HEK293 (cell line): ENCODE data around the gene C1orf174.

ENCODE experiments used
- SP3 ChIP-seq: fragments of 450-650 bp; formaldehyde crosslinking; IDR thresholded peaks from 2 replicates; pipeline ENCODE4 v1.5.1; 2016; ENCODE audit warnings: missing biosample characterization, missing genetic modification characterization
- YY1 ChIP-seq: fragments of 450-650 bp; formaldehyde crosslinking; IDR thresholded peaks from 2 replicates; pipeline ENCODE4 v1.5.1; 2018; ENCODE audit warnings: missing biosample characterization, missing genetic modification characterization
- ZEB2 ChIP-seq: fragments of 450-650 bp; formaldehyde crosslinking; IDR thresholded peaks from 2 replicates; pipeline ENCODE4 v1.5.1; 2016; ENCODE audit warnings: missing biosample characterization, missing genetic modification characterization
- ZNF501 ChIP-seq: fragments of 450-650 bp; formaldehyde crosslinking; IDR thresholded peaks from 2 replicates; pipeline ENCODE4 v1.5.1; 2016; ENCODE audit warnings: missing biosample characterization, missing genetic modification characterization
- TF ChIP-seq, protein P1 (sequence below): fragments of 450-650 bp; formaldehyde crosslinking; IDR thresholded peaks from 2 replicates; pipeline ENCODE4 v1.5.1; 2016; ENCODE audit warnings: missing biosample characterization, missing genetic modification characterization
- TF ChIP-seq, protein P2 (sequence below): fragments of 450-650 bp; formaldehyde crosslinking; IDR thresholded peaks from 2 replicates; pipeline ENCODE4 v1.5.1; 2017; ENCODE audit warnings: missing biosample characterization, mild to moderate bottlenecking, missing genetic modification characterization, moderate library complexity

DNA sequence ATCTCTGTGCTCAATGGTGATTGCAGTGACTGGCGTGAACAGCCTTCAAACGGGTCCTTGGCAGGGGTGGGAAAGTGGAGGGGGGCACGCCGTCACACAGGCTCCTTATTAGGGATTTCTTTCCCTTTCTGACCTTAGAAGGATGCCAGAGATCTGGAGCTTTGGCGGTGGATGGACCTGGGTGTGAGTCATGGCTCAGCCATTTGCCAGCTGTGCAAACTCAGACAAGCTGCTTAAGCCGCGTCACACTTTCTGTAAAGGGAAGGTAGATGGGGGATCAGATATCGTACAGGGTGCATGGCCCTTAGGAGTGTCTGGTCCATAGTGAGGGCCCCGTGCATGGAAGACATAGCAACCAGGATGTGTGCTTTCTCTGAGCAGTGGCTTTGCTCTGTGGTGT, 48.3 kb upstream of the C1orf174 start:
- no peak for TF ChIP-seq ZEB2 (tag by site-specific recombination)
- TF ChIP-seq ZNF501 (tag by site-specific recombination): no peak
- TF ChIP-seq, protein P1, sequence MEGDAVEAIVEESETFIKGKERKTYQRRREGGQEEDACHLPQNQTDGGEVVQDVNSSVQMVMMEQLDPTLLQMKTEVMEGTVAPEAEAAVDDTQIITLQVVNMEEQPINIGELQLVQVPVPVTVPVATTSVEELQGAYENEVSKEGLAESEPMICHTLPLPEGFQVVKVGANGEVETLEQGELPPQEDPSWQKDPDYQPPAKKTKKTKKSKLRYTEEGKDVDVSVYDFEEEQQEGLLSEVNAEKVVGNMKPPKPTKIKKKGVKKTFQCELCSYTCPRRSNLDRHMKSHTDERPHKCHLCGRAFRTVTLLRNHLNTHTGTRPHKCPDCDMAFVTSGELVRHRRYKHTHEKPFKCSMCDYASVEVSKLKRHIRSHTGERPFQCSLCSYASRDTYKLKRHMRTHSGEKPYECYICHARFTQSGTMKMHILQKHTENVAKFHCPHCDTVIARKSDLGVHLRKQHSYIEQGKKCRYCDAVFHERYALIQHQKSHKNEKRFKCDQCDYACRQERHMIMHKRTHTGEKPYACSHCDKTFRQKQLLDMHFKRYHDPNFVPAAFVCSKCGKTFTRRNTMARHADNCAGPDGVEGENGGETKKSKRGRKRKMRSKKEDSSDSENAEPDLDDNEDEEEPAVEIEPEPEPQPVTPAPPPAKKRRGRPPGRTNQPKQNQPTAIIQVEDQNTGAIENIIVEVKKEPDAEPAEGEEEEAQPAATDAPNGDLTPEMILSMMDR: no peak
- TF ChIP-seq SP3 (tag by site-specific recombination): no peak
- TF ChIP-seq, protein P2, sequence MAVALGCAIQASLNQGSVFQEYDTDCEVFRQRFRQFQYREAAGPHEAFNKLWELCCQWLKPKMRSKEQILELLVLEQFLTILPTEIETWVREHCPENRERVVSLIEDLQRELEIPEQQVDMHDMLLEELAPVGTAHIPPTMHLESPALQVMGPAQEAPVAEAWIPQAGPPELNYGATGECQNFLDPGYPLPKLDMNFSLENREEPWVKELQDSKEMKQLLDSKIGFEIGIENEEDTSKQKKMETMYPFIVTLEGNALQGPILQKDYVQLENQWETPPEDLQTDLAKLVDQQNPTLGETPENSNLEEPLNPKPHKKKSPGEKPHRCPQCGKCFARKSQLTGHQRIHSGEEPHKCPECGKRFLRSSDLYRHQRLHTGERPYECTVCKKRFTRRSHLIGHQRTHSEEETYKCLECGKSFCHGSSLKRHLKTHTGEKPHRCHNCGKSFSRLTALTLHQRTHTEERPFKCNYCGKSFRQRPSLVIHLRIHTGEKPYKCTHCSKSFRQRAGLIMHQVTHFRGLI (tag by site-specific recombination): no peak
- TF ChIP-seq YY1 (tag by site-specific recombination): no peak
